Liver (tissue), 3 donors: Measurements from ENCODE around the gene LCMT1.
"Not testable (repeated sequence)": the region's sequence is repeated elsewhere in the genome, so short reads cannot be mapped to it uniquely, and the experiment has no call there.

Experiments
- SP1 ChIP-seq: IDR thresholded peaks from 2 replicates; pipeline ENCODE4 v1.6.1; 2018; ENCODE audit warnings: antibody characterized with exemption, mild to moderate bottlenecking
- YY1 ChIP-seq: IDR thresholded peaks from 2 replicates; pipeline ENCODE4 v1.6.1; 2016; ENCODE audit warnings: antibody characterized with exemption, mild to moderate bottlenecking
- TF ChIP-seq, protein P1 (sequence below): fragments of 150-350 bp; IDR thresholded peaks from 2 replicates; pipeline ENCODE4 v1.5.1; 2017; ENCODE audit warnings: improper control_type of control experiment, low read depth, low read length; ENCODE audit not compliant: missing input control
- TF ChIP-seq, protein P2 (sequence below): IDR thresholded peaks from 2 replicates; pipeline ENCODE4 v1.6.1; 2016; ENCODE audit warnings: antibody characterized with exemption, mild to moderate bottlenecking
- donor health status: healthy.
- donor health status: healthy.

DNA sequence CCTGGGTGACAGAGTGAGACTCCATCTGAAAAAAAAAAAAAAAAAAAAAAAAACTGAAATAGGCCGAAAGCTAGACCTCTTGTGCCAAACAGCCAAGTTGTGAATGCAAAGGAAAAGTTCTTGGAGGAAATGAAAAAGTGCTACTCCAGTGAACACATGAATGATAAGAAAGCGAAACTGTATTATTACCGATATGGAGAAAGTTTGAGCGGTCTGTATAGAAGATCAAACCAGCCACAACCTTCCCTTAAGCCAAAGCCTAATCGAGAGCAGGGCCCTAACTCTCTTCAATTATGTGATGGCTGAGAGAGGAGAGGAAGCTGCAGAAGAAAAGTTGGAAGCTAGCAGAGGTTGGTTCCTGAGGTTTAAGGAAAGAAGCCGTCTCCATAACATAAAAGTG lies 69.7 kb downstream of the LCMT1 start:
- TF ChIP-seq, protein P1, sequence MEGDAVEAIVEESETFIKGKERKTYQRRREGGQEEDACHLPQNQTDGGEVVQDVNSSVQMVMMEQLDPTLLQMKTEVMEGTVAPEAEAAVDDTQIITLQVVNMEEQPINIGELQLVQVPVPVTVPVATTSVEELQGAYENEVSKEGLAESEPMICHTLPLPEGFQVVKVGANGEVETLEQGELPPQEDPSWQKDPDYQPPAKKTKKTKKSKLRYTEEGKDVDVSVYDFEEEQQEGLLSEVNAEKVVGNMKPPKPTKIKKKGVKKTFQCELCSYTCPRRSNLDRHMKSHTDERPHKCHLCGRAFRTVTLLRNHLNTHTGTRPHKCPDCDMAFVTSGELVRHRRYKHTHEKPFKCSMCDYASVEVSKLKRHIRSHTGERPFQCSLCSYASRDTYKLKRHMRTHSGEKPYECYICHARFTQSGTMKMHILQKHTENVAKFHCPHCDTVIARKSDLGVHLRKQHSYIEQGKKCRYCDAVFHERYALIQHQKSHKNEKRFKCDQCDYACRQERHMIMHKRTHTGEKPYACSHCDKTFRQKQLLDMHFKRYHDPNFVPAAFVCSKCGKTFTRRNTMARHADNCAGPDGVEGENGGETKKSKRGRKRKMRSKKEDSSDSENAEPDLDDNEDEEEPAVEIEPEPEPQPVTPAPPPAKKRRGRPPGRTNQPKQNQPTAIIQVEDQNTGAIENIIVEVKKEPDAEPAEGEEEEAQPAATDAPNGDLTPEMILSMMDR = not testable (repeated sequence)
- not testable (repeated sequence) for TF ChIP-seq YY1, SP1
- TF ChIP-seq, protein P2, sequence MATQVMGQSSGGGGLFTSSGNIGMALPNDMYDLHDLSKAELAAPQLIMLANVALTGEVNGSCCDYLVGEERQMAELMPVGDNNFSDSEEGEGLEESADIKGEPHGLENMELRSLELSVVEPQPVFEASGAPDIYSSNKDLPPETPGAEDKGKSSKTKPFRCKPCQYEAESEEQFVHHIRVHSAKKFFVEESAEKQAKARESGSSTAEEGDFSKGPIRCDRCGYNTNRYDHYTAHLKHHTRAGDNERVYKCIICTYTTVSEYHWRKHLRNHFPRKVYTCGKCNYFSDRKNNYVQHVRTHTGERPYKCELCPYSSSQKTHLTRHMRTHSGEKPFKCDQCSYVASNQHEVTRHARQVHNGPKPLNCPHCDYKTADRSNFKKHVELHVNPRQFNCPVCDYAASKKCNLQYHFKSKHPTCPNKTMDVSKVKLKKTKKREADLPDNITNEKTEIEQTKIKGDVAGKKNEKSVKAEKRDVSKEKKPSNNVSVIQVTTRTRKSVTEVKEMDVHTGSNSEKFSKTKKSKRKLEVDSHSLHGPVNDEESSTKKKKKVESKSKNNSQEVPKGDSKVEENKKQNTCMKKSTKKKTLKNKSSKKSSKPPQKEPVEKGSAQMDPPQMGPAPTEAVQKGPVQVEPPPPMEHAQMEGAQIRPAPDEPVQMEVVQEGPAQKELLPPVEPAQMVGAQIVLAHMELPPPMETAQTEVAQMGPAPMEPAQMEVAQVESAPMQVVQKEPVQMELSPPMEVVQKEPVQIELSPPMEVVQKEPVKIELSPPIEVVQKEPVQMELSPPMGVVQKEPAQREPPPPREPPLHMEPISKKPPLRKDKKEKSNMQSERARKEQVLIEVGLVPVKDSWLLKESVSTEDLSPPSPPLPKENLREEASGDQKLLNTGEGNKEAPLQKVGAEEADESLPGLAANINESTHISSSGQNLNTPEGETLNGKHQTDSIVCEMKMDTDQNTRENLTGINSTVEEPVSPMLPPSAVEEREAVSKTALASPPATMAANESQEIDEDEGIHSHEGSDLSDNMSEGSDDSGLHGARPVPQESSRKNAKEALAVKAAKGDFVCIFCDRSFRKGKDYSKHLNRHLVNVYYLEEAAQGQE = not testable (repeated sequence)
